ENCODE data around the gene RNF151. TPM values are rescaled to one million over a fixed set of nuclear protein-coding genes. Genes with fewer than 3 reads are reported as not detected.

Gene RNF151
- total and polyA plus RNA-seq, 2 donors (not counting 1 experiment from before 2014, with no cell fraction given), result 0.13 to 0.76 TPM

GRCh38 chr16:2009164-2009711 lies 42.6 kb downstream of the RNF151 start:
- peak overlapping the region in 1 of 2 donors; percentile 77 for H3K27ac ChIP-seq (ENCODE audit: low read length in 2 of 2)
- ChIA-PET POLR2A (interaction anchor here (1.1 to 1.5 kb wide), 3 partner anchors 18 to 146 kb away, joined by 3 to 5 read pairs (median 4); partner anchors contain the start of genes RPS2 and TRAF7), CTCF (interaction anchor here (1.1 kb wide), 1 partner anchor 51 kb away, joined by 3 read pairs; no protein-coding TSS in a partner anchor)
- no peaks in the 10 kb centered on the region for H3K9me3 ChIP-seq (ENCODE audit: control extremely low read depth in 1 of 3, control insufficient read depth in 2 of 3, insufficient read depth in 1 of 3, low read length in 2 of 3)
- peak overlapping the region; percentile 51 for H2AFZ ChIP-seq (ENCODE audit: insufficient read depth, low read depth, low read length, poor library complexity, severe bottlenecking)
- WGBS (ENCODE audit: insufficient coverage), result under 1% methylated on average over 55 of the region's 55 CpGs
- H3K36me3 ChIP-seq (replicated peaks in 1 of 2; ENCODE audit: control extremely low read depth in 1 of 2, control insufficient read depth in 1 of 2, extremely low read depth in 1 of 2, insufficient read depth in 2 of 2, low read length in 1 of 2), result peaks cover 0 to 6% of the 10 kb centered on the region in 2 experiments
- peaks cover 38 to 48% of the 10 kb centered on the region in 2 donors for H3K4me1 ChIP-seq (ENCODE audit: control insufficient read depth in 2 of 2, insufficient read depth in 2 of 2, low read length in 2 of 2)
- peak overlapping the region; percentile 17 to 67 (median 54) for H3K4me3 ChIP-seq (ENCODE audit: control extremely low read depth in 1 of 5, extremely low read depth in 1 of 5, insufficient read depth in 1 of 5, low read depth in 2 of 5, low read length in 4 of 5)
- H4K20me1 ChIP-seq (ENCODE audit: control insufficient read depth, insufficient read depth, low read length, poor library complexity, severe bottlenecking), result peaks cover 50% of the 10 kb centered on the region
- H3K4me2 ChIP-seq (replicated peaks; ENCODE audit: low read depth, low read length, poor library complexity, severe bottlenecking), result peak overlapping the region; percentile 77
- intact Hi-C loops (cut with micrococcal nuclease), result loop anchor here (1.0 to 2.0 kb wide), 7 partner anchors 14 to 146 kb away; partner anchors contain the start of genes GFER, NDUFB10, NTHL1 and RPS2
- H3K4me3 Mint-ChIP-seq, result peak overlapping the region; percentile 82
- peaks cover 58% of the 10 kb centered on the region for H3K79me2 ChIP-seq (ENCODE audit: control insufficient read depth, insufficient read depth, low read length)
- H3K4me1 Mint-ChIP-seq, result peaks cover 43% of the 10 kb centered on the region
- ATAC-seq (ENCODE audit: low read depth) (peak; percentile 4), DNase-seq (no peak)
- peak overlapping the region; percentile 68 for H3K27ac Mint-ChIP-seq
- H3K9ac ChIP-seq (ENCODE audit: low read length), result peak overlapping the region; percentile 63
- TF ChIP-seq CTCF (IDR thresholded peaks at IDR 0.05), result no peak
- no peak for TF ChIP-seq EZH2 (IDR thresholded peaks at IDR 0.05; ENCODE audit: borderline replicate concordance, insufficient read depth, low read depth, low read length, poor library complexity, severe bottlenecking)
- no peaks in the 10 kb centered on the region for H3K27me3 Mint-ChIP-seq
- no peaks in the 10 kb centered on the region for H3K27me3 ChIP-seq (replicated peaks in 1 of 4; ENCODE audit: control extremely low read depth in 1 of 4, control insufficient read depth in 3 of 4, insufficient read depth in 4 of 4, low read length in 3 of 4)
- H3K9me3 Mint-ChIP-seq (ENCODE audit: insufficient read depth), result no peaks in the 10 kb centered on the region

Data from B cell (primary cell).